NCI-H345 treated with DMSO at 0.1 percent for 48 hours (cell line): Measurements from ENCODE around the gene RASD1.
"Not testable (repeated sequence)": the region's sequence is repeated elsewhere in the genome, so short reads cannot be mapped to it uniquely, and the experiment has no call there.

ENCODE experiments used
- DNase-seq: peaks from one replicate; lab custom pipeline; 2025; ENCODE audit not compliant: unreplicated experiment; lab: John Stamatoyannopoulos, UW

Gene RASD1

GRCh38 chr17:17479209-17479608 lies 17.0 kb downstream of the RASD1 start:
- no peak for DNase-seq

GRCh38 chr17:17476865-17477467 lies 19.2 kb downstream of the RASD1 start, which contains the start of gene MED9:
Gene MED9 (plus strand): TSS chr17:17477000. CDS start chr17:17477042, 42 bp downstream.
- peak; percentile 73 for DNase-seq

GRCh38 chr17:17474341-17474740 lies 21.9 kb downstream of the RASD1 start:
- DNase-seq = no peak

- DNase-seq = no peak
Measured at GRCh38 chr17:17472333-17472920, 23.8 kb downstream of the RASD1 start.

GRCh38 chr17:17469996-17470395 lies 26.2 kb downstream of the RASD1 start:
- no peak for DNase-seq

- DNase-seq = no peak
Measured at GRCh38 chr17:17469358-17469757, 26.8 kb downstream of the RASD1 start.

GRCh38 chr17:17468217-17469010 lies 27.8 kb downstream of the RASD1 start:
- no peak for DNase-seq

- no peak for DNase-seq
Measured at GRCh38 chr17:17467720-17468119, 28.5 kb downstream of the RASD1 start.

GRCh38 chr17:17467016-17467415 lies 29.2 kb downstream of the RASD1 start:
- DNase-seq = no peak

GRCh38 chr17:17466511-17466910 lies 29.7 kb downstream of the RASD1 start:
- DNase-seq = no peak

- DNase-seq = not testable (repeated sequence)
Measured at GRCh38 chr17:17465878-17466277, 30.3 kb downstream of the RASD1 start.

- no peak for DNase-seq
Measured at GRCh38 chr17:17463821-17464220, 32.4 kb downstream of the RASD1 start.

GRCh38 chr17:17462048-17462824 lies 34.0 kb downstream of the RASD1 start:
- no peak for DNase-seq

- no peak for DNase-seq
Measured at GRCh38 chr17:17460038-17460437, 36.2 kb downstream of the RASD1 start.

GRCh38 chr17:17457680-17458079 lies 38.5 kb downstream of the RASD1 start:
- no peak for DNase-seq

GRCh38 chr17:17456251-17456650 lies 39.9 kb downstream of the RASD1 start:
- no peak for DNase-seq

GRCh38 chr17:17455173-17455572 lies 41.0 kb downstream of the RASD1 start:
- DNase-seq = no peak

- not testable (repeated sequence) for DNase-seq
Measured at GRCh38 chr17:17454700-17455099, 41.5 kb downstream of the RASD1 start.

- no peak for DNase-seq
Measured at GRCh38 chr17:17454276-17454675, 41.9 kb downstream of the RASD1 start.

GRCh38 chr17:17453088-17453487 lies 43.1 kb downstream of the RASD1 start:
- DNase-seq = no peak

GRCh38 chr17:17448723-17449122 lies 47.5 kb downstream of the RASD1 start:
- no peak for DNase-seq
